Measurements from ENCODE around the gene ME2.
"Not testable (repeated sequence)": the region's sequence is repeated elsewhere in the genome, so short reads cannot be mapped to it uniquely, and the experiment has no call there.

The ME2 gene

GRCh38 chr18:50982086-50982801 is 103.3 kb downstream of the ME2 start:
- no peak for DNase-seq

- peak; percentile 28 for DNase-seq
These were observed 103.9 kb downstream of the ME2 start for GRCh38 chr18:50982802-50983179.

- no peak for DNase-seq
These were observed 107.6 kb downstream of the ME2 start for GRCh38 chr18:50986360-50987087.

- DNase-seq = no peak
These were observed 108.3 kb downstream of the ME2 start for GRCh38 chr18:50987261-50987660.

- DNase-seq = no peak
These were observed 110.8 kb downstream of the ME2 start for GRCh38 chr18:50989711-50990110.

DNA sequence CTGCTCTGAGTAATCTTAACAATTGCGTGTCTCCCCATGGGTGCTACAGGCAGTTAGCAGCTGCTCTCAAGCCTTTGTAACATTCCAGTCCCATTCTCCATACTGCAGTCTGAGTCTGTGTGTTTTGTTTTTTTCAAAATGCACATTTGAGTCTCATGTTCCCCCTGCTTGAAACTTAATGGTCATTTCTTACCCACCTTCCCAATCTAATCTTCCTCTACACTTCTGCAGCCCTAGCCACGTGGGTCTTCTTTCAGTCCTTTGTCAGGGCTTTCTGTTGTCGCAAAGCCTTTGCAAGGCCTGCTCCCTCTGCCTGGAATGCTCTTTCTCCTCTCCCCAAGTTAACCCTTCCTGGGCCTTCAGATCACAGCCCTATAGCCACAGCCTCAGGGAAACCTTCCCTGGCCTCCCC is 113.4 kb downstream of the ME2 start:
- DNase-seq = peak; percentile 27

DNA sequence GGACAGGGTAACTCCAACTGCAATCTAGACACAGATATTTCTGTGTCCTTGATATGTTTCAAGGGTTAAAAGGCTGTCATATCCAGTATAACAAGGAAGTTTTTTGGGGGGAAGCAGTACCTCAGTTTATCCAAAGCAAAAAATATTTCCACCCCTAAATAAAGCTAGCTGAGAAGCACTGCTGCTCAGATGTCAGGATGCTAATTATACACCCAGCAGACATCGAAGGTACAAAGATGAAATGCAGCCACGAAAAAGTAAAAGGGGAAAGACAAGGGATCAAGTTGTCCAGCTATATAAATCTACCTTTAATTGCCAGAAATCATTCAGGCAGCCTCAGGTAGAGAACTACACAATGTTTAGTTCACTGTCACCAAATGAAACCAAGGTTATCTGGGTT is 115.1 kb downstream of the ME2 start:
- no peak for DNase-seq

- DNase-seq = not testable (repeated sequence)
These were observed 124.3 kb downstream of the ME2 start for GRCh38 chr18:51003174-51003573.
